ENCODE data around the gene RLF.
"Not testable (repeated sequence)": the region's sequence is repeated elsewhere in the genome, so short reads cannot be mapped to it uniquely, and the experiment has no call there.

The RLF gene

GRCh38 chr1:40174788-40175187 lies 13.6 kb downstream of the RLF start:
- no peak for DNase-seq

GRCh38 chr1:40176989-40177388 lies 15.8 kb downstream of the RLF start:
- not testable (repeated sequence) for DNase-seq

GRCh38 chr1:40178200-40178599 lies 17.0 kb downstream of the RLF start:
- DNase-seq = no peak

GRCh38 chr1:40179496-40180089 lies 18.4 kb downstream of the RLF start:
- no peak for DNase-seq

GRCh38 chr1:40183055-40183710 lies 22.0 kb downstream of the RLF start:
- DNase-seq = no peak

GRCh38 chr1:40184193-40184592 lies 23.0 kb downstream of the RLF start:
- no peak for DNase-seq

GRCh38 chr1:40185951-40186864 lies 25.0 kb downstream of the RLF start:
- peak; percentile 16 to 42 for DNase-seq

GRCh38 chr1:40187399-40187798 lies 26.2 kb downstream of the RLF start:
- DNase-seq = no peak

GRCh38 chr1:40194639-40195038 lies 33.5 kb downstream of the RLF start:
- not testable (repeated sequence) for DNase-seq

- no peak for DNase-seq
Measured at GRCh38 chr1:40197656-40198055, 36.5 kb downstream of the RLF start.

- no peak for DNase-seq
Measured at GRCh38 chr1:40199126-40199525, 37.9 kb downstream of the RLF start.

GRCh38 chr1:40204856-40205255 lies 43.7 kb downstream of the RLF start:
- no peak for DNase-seq

- no peak for DNase-seq
Measured at GRCh38 chr1:40210511-40211204, 49.5 kb downstream of the RLF start.

- no peak for DNase-seq
Measured at GRCh38 chr1:40218333-40218732, 57.1 kb downstream of the RLF start.

- not testable (repeated sequence) for DNase-seq
Measured at GRCh38 chr1:40221471-40221905, 60.3 kb downstream of the RLF start.

GRCh38 chr1:40221977-40222772 lies 61.0 kb downstream of the RLF start:
- no peak for DNase-seq

- no peak for DNase-seq
Measured at GRCh38 chr1:40224040-40224439, 62.9 kb downstream of the RLF start.

- DNase-seq = no peak
Measured at GRCh38 chr1:40226192-40226591, 65.0 kb downstream of the RLF start.

- peak; percentile 58 to 63 for DNase-seq
Measured at GRCh38 chr1:40232444-40232843, 71.3 kb downstream of the RLF start.

GRCh38 chr1:40239626-40240025 lies 78.4 kb downstream of the RLF start:
- DNase-seq = no peak

GRCh38 chr1:40240390-40240789 lies 79.2 kb downstream of the RLF start:
- DNase-seq = no peak

GRCh38 chr1:40241362-40241761 lies 80.2 kb downstream of the RLF start:
- no peak for DNase-seq

Data from stimulated activated CD4-positive, alpha-beta T cell treated with anti-CD3 and anti-CD28 coated beads, Interleukin-2, amount 100 ng/mL, for 48 hours (primary cell).